ENCODE measurements around the gene KCNQ5.

DNA sequence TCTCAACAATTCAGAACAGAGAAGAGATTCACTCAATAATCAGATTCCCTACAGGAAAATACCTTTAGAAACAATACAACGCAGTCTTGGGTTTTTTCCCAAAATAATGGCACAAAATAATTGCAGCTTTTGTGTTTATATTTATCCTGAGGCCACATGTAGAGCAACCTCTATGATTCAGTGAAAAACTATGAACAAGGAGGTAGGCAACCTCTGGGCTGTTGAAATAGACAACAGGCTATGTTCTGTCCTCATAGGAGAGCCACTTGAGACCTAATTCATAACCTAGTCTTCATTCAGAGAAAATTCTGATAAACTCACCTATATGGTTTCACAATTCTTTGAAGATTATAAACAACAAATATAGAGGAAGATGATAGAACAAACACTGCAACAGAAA is 485.2 kb downstream of the KCNQ5 start:
- TF ChIP-seq ZFP37 (tag by site-specific recombination; IDR thresholded peaks at IDR 0.05) = no peak
- TF ChIP-seq, protein P1, sequence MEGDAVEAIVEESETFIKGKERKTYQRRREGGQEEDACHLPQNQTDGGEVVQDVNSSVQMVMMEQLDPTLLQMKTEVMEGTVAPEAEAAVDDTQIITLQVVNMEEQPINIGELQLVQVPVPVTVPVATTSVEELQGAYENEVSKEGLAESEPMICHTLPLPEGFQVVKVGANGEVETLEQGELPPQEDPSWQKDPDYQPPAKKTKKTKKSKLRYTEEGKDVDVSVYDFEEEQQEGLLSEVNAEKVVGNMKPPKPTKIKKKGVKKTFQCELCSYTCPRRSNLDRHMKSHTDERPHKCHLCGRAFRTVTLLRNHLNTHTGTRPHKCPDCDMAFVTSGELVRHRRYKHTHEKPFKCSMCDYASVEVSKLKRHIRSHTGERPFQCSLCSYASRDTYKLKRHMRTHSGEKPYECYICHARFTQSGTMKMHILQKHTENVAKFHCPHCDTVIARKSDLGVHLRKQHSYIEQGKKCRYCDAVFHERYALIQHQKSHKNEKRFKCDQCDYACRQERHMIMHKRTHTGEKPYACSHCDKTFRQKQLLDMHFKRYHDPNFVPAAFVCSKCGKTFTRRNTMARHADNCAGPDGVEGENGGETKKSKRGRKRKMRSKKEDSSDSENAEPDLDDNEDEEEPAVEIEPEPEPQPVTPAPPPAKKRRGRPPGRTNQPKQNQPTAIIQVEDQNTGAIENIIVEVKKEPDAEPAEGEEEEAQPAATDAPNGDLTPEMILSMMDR (tag by site-specific recombination; IDR thresholded peaks at IDR 0.05) = no peak
- no peak for TF ChIP-seq SALL2 (tag by site-specific recombination; IDR thresholded peaks at IDR 0.05; ENCODE audit: borderline replicate concordance)

Measured in HEK293 (cell line).